ENCODE measurements around the gene F7. TPM values are rescaled to one million over a fixed set of nuclear protein-coding genes. Genes with fewer than 3 reads are reported as not detected.
"Not testable (repeated sequence)": the region's sequence is repeated elsewhere in the genome, so short reads cannot be mapped to it uniquely, and the experiment has no call there.

F7 gene
- polyA plus RNA-seq, 4 donors: 0.24 to 45.3 TPM; not detected in 2

DNA sequence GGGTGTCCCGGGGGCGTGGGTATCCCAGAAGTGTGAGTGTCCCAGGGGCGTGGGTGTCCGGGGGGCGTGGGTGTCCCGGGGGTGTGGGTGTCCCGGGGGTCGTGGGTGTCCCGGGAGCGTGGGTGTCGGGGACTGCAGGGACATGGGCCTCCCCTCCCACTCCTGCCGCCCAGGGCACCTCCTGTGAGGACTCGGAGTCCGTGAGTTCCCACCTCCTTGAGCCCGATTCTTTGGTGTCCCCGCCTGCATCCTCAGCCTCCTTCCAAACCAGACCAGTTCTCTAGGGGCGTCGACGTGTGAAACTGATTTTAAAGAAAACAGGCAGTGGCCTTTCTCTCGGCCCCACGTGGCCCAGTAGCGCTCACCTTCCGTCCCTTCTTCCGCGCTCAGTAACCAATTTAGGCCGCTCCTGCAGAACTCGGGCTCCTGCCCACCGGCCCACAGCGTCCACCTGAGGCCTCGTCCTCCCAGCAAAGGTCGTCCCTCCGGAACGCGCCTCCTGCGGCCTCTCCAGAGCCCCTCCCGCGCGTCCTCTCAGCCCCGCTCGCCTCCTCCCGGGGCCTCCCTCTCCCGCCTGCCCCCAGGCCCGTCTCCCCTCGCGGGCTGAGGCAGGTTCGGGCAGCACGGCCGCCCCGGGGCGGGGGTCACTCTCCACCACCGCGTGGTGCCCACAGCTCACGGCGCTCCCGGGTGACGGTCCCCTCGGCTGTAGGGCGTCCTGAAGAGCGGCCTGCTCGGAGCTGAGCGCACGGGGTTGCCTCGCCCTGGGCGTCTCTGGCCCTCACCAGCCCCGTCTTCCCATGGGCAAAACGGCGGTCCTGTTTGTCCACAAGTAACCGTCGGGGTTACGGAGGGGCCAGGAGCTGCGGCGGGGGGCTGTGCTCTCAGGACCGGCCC, 3.8 kb downstream of the F7 start:
- peaks cover 6 to 21% (median 8%) of the 10 kb centered on the region in 3 donors for H3K27me3 ChIP-seq (ENCODE audit: control insufficient read depth in 3 of 3, insufficient read depth in 3 of 3, low read length in 3 of 3)
- no peak overlapping the region for H3K27ac ChIP-seq (ENCODE audit: low read depth in 1 of 3, low read length in 2 of 3)
- peaks cover 0 to 1% (median 0%) of the 10 kb centered on the region in 3 donors for H3K36me3 ChIP-seq (ENCODE audit: control insufficient read depth in 3 of 3, insufficient read depth in 2 of 3, low read depth in 1 of 3, low read length in 3 of 3)
- FAIRE-seq (no peak), DNase-seq (peak in 1 of 2 donors; percentile 29)
- H3K4me3 ChIP-seq (ENCODE audit: low read depth in 1 of 3, low read length in 3 of 3): peak overlapping the region in 1 of 3 donors; percentile 13
- 39 to 43% (median 42%) methylated on average over 61 to 73 of the region's 73 CpGs for WGBS, 3 donors
- peaks cover 0 to 11% of the 10 kb centered on the region in 2 donors for H3K9me3 ChIP-seq (ENCODE audit: control insufficient read depth in 2 of 2, insufficient read depth in 1 of 2, low read depth in 1 of 2, low read length in 1 of 2)
- peaks cover 0 to 12% (median 1%) of the 10 kb centered on the region in 3 donors for H3K4me1 ChIP-seq (ENCODE audit: control insufficient read depth in 3 of 3, insufficient read depth in 2 of 3, low read depth in 1 of 3, low read length in 2 of 3)

DNA sequence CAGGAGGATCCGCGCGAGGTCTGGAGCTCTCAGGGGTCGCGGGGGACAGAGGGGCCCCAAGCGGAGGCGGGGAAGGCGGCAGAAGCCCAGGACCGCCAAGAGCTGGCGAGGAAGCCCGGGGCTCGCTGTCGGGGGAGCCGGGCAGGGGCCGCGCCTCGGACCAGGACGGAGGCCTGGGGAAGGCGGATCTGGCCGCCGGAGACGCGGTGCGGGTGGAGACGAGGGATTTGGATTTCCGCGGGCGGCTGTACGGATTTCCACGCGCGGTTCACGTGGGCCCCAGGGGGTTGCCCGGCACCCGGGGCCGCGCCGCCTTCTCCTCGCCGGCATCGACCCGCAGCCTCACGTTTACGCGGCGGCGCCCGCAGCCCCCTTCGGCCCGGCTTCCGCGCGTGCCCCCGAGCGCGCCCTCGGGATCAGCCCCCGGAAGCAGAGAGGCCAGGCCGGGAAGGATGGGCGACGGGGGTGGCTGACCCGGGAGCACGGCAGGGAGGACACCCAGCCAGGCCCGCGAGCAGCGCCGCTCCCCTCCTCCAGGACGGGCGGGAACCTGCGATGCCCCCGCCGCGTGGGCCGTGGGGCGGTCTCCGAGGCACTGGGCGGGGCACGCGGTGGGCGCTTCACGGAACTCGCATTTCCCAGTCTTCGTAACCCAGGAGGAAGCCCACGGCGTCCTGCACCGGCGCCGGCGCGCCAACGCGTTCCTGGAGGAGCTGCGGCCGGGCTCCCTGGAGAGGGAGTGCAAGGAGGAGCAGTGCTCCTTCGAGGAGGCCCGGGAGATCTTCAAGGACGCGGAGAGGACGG, 4.7 kb downstream of the F7 start:
- WGBS, 3 donors: 2 to 4% (median 2%) methylated on average over 60 to 99 of the region's 99 CpGs
- no peak overlapping the region for H3K27ac ChIP-seq (ENCODE audit: low read depth in 1 of 3, low read length in 2 of 3)
- H3K9me3 ChIP-seq (ENCODE audit: control insufficient read depth in 2 of 2, insufficient read depth in 1 of 2, low read depth in 1 of 2, low read length in 1 of 2): peaks cover 0 to 11% of the 10 kb centered on the region in 2 donors
- DNase-seq (peak in 1 of 2 donors; percentile 71), FAIRE-seq (no peak)
- peak overlapping the region; percentile 9 to 40 (median 18) for H3K4me3 ChIP-seq (ENCODE audit: low read depth in 1 of 3, low read length in 3 of 3)
- peaks cover 0 to 8% (median 1%) of the 10 kb centered on the region in 3 donors for H3K4me1 ChIP-seq (ENCODE audit: control insufficient read depth in 3 of 3, insufficient read depth in 2 of 3, low read depth in 1 of 3, low read length in 2 of 3)
- H3K36me3 ChIP-seq (ENCODE audit: control insufficient read depth in 3 of 3, insufficient read depth in 2 of 3, low read depth in 1 of 3, low read length in 3 of 3): peaks cover 0 to 8% (median 0%) of the 10 kb centered on the region in 3 donors
- H3K27me3 ChIP-seq (ENCODE audit: control insufficient read depth in 3 of 3, insufficient read depth in 3 of 3, low read length in 3 of 3): peaks cover 6 to 21% (median 8%) of the 10 kb centered on the region in 3 donors

DNA sequence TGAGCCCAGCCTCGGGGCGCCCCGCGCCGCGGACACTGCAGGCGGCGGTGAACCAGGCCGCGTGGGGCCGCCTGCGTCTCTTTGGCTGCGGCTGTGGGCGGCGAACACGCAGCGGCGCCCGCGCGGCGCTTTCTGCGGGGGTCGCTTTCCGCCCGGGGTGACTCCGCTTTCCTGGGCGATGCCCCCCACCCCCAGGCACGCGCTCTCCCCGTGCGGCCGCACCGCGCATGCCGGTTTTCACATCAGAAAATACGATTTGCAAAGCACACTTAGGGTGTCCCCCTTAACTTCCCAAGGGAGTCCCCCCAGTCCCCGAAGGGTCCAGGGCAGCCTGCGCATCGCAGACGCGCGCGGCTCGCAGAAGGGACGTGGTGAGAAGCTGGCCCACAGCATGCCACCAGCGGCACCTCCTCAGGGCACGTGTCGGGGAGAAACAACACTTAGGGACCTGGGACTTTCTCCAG, 5.3 kb downstream of the F7 start:
- WGBS, 3 donors: 17 to 29% (median 22%) methylated on average over 44 to 49 of the region's 49 CpGs
- peaks cover 0 to 2% (median under 1%) of the 10 kb centered on the region in 3 donors for H3K4me1 ChIP-seq (ENCODE audit: control insufficient read depth in 3 of 3, insufficient read depth in 2 of 3, low read depth in 1 of 3, low read length in 2 of 3)
- H3K27me3 ChIP-seq (ENCODE audit: control insufficient read depth in 3 of 3, insufficient read depth in 3 of 3, low read length in 3 of 3): peaks cover 6 to 21% (median 8%) of the 10 kb centered on the region in 3 donors
- FAIRE-seq (no peak), DNase-seq (peak in 1 of 2 donors; percentile 24)
- H3K4me3 ChIP-seq (ENCODE audit: low read depth in 1 of 3, low read length in 3 of 3): peak overlapping the region; percentile 9 to 40 (median 18)
- peaks cover 0 to 11% of the 10 kb centered on the region in 2 donors for H3K9me3 ChIP-seq (ENCODE audit: control insufficient read depth in 2 of 2, insufficient read depth in 1 of 2, low read depth in 1 of 2, low read length in 1 of 2)
- no peak overlapping the region for H3K27ac ChIP-seq (ENCODE audit: low read depth in 1 of 3, low read length in 2 of 3)
- peaks cover 0 to 10% (median 0%) of the 10 kb centered on the region in 3 donors for H3K36me3 ChIP-seq (ENCODE audit: control insufficient read depth in 3 of 3, insufficient read depth in 2 of 3, low read depth in 1 of 3, low read length in 3 of 3)

DNA sequence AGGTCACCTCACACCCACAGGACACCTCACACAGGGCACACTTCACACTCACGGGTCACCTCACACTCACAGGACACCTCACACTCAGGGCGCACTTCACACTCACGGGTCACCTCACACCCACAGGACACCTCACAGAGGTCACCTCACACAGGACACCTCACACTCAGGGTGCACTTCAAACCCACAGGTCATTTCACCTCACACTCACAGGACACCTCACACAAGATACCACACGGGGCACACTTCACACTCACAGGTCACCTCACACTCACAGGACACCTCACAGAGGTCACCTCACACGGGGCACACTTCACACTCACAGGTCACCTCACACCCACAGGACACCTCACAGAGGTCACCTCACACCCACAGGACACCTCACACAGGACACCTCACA, 6.2 kb downstream of the F7 start:
- Histone ChIP-seq H3K36me3 (ENCODE audit: control insufficient read depth in 3 of 3, insufficient read depth in 2 of 3, low read depth in 1 of 3, low read length in 3 of 3) (peaks cover 0 to 11% (median 0%) of the 10 kb centered on the region in 3 donors), H3K27me3 (ENCODE audit: control insufficient read depth in 3 of 3, insufficient read depth in 3 of 3, low read length in 3 of 3) (peaks cover 6 to 21% (median 8%) of the 10 kb centered on the region in 3 donors)
- H3K9me3 ChIP-seq (ENCODE audit: control insufficient read depth in 2 of 2, insufficient read depth in 1 of 2, low read depth in 1 of 2, low read length in 1 of 2); H3K4me3 ChIP-seq (ENCODE audit: low read depth in 1 of 3, low read length in 3 of 3); DNase-seq; H3K27ac ChIP-seq (ENCODE audit: low read depth in 1 of 3, low read length in 2 of 3); FAIRE-seq; H3K4me1 ChIP-seq (ENCODE audit: control insufficient read depth in 3 of 3, insufficient read depth in 2 of 3, low read depth in 1 of 3, low read length in 2 of 3): not testable (repeated sequence)
- WGBS, 3 donors: 58 to 84% (median 67%) methylated on average over 4 to 5 of the region's 5 CpGs

DNA sequence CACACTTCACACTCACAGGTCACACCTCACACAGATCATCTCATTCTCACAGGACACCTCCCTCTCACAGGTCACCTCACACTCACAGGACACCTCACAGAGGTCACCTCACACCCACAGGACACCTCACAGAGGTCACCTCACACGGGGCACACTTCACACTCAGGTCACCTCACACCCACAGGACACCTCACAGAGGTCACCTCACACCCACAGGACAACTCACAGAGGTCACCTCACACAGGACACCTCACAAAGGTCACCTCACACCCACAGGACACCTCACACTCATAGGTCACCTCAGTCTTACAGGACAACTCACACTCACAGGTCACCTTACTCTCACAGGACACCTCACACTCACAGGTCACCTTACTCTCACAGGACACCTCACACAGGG, 6.9 kb downstream of the F7 start:
- Histone ChIP-seq H3K27me3 (ENCODE audit: control insufficient read depth in 3 of 3, insufficient read depth in 3 of 3, low read length in 3 of 3) (peaks cover 6 to 21% (median 8%) of the 10 kb centered on the region in 3 donors), H3K36me3 (ENCODE audit: control insufficient read depth in 3 of 3, insufficient read depth in 2 of 3, low read depth in 1 of 3, low read length in 3 of 3) (peaks cover 0 to 13% (median 0%) of the 10 kb centered on the region in 3 donors)
- H3K9me3 ChIP-seq (ENCODE audit: control insufficient read depth in 2 of 2, insufficient read depth in 1 of 2, low read depth in 1 of 2, low read length in 1 of 2); H3K4me3 ChIP-seq (ENCODE audit: low read depth in 1 of 3, low read length in 3 of 3); FAIRE-seq; H3K27ac ChIP-seq (ENCODE audit: low read depth in 1 of 3, low read length in 2 of 3); H3K4me1 ChIP-seq (ENCODE audit: control insufficient read depth in 3 of 3, insufficient read depth in 2 of 3, low read depth in 1 of 3, low read length in 2 of 3); DNase-seq: not testable (repeated sequence)
- 33 to 71% (median 53%) methylated on average over 1 of the region's 1 CpG for WGBS, 3 donors

DNA sequence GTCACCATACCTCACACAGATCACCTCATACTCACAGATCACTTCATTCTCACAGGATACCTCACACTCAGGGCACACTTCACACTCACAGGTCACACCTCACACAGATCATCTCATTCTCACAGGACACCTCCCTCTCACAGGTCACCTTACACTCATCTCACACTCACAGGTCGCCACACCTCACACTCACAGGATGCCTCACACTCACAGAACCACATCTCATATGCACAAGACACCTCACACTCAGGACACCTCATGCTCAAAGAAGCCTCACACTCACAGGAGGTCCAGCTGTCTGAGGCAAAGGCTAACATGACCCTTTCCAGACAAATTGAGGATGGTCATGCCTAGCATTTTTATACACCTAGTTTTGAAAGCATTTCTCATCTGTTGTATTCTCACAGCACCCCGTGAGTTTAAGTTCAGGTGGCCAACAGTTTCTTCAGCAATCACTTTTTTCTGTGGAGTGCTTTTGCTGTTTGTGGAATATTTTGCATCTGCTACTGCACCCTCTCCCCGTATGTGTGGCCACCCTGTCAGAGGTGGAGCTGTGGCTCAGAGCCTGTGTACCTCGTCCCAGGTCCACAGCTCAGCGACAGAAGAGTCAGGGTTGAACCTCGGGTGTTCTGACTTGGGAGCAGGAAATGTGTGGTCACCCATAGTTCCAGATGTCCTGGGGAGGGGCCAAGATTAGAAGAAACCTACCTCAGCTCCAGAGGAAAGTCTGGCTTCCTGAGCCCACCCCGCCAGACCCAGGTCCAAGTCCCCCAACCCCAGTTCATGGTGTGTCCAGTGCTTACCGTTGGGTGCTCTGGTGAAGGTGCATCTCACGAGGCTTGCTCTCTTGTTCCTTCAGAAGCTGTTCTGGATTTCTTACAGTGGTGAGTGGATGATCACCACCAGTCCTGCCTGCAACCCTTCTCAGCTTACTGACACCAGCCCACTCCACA, 7.6 kb downstream of the F7 start:
- DNase-seq (no peak), FAIRE-seq (no peak)
- WGBS, 3 donors: 33 to 55% (median 38%) methylated on average over 9 of the region's 9 CpGs
- peaks cover 0 to 19% (median 0%) of the 10 kb centered on the region in 3 donors for H3K36me3 ChIP-seq (ENCODE audit: control insufficient read depth in 3 of 3, insufficient read depth in 2 of 3, low read depth in 1 of 3, low read length in 3 of 3)
- H3K27ac ChIP-seq (ENCODE audit: low read depth in 1 of 3, low read length in 2 of 3): no peak overlapping the region
- peaks cover 0 to 7% of the 10 kb centered on the region in 2 donors for H3K9me3 ChIP-seq (ENCODE audit: control insufficient read depth in 2 of 2, insufficient read depth in 1 of 2, low read depth in 1 of 2, low read length in 1 of 2)
- no peaks in the 10 kb centered on the region for H3K4me1 ChIP-seq (ENCODE audit: control insufficient read depth in 3 of 3, insufficient read depth in 2 of 3, low read depth in 1 of 3, low read length in 2 of 3)
- H3K4me3 ChIP-seq (ENCODE audit: low read depth in 1 of 3, low read length in 3 of 3): no peak overlapping the region
- peaks cover 6 to 21% (median 8%) of the 10 kb centered on the region in 3 donors for H3K27me3 ChIP-seq (ENCODE audit: control insufficient read depth in 3 of 3, insufficient read depth in 3 of 3, low read length in 3 of 3)

DNA sequence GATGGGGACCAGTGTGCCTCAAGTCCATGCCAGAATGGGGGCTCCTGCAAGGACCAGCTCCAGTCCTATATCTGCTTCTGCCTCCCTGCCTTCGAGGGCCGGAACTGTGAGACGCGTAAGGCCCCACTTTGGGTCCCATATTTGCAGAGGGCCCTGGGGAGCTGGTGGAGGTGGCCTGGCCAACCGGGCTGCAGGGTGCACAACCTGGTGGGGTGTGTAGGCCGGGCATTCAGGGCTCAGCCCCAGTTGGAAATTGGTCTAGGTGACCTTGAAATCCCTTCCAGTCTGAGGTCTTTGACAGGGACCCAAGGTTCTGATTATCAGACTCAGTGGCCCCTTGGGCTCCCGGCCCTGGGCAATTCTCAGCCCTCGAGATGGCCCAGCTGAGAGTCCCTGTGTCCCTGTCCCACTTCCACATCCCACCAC, 8.3 kb downstream of the F7 start:
- no peaks in the 10 kb centered on the region for H3K4me1 ChIP-seq (ENCODE audit: control insufficient read depth in 3 of 3, insufficient read depth in 2 of 3, low read depth in 1 of 3, low read length in 2 of 3)
- no peak overlapping the region for H3K4me3 ChIP-seq (ENCODE audit: low read depth in 1 of 3, low read length in 3 of 3)
- peaks cover 0 to 5% of the 10 kb centered on the region in 2 donors for H3K9me3 ChIP-seq (ENCODE audit: control insufficient read depth in 2 of 2, insufficient read depth in 1 of 2, low read depth in 1 of 2, low read length in 1 of 2)
- WGBS, 3 donors: 87 to 89% (median 88%) methylated on average over 8 of the region's 8 CpGs
- peaks cover 0 to 23% (median 0%) of the 10 kb centered on the region in 3 donors for H3K36me3 ChIP-seq (ENCODE audit: control insufficient read depth in 3 of 3, insufficient read depth in 2 of 3, low read depth in 1 of 3, low read length in 3 of 3)
- FAIRE-seq (no peak), DNase-seq (no peak)
- no peak overlapping the region for H3K27ac ChIP-seq (ENCODE audit: low read depth in 1 of 3, low read length in 2 of 3)
- H3K27me3 ChIP-seq (ENCODE audit: control insufficient read depth in 3 of 3, insufficient read depth in 3 of 3, low read length in 3 of 3): peaks cover 6 to 21% (median 8%) of the 10 kb centered on the region in 3 donors
